Caco-2 (cell line): ENCODE data around the gene SNX20. TPM values are rescaled to one million over a fixed set of nuclear protein-coding genes. Genes with fewer than 3 reads are reported as not detected.

Experiments
- BruUV-seq: library from RNA; stranded (reverse); fragments of 400-500 nt; replicated peaks from 2 replicates; lab custom pipeline; 2021; lab: Mats Ljungman, UMichigan
- CTCF ChIA-PET: fragments of 300-600 bp; sonication (Branson Sonifier 250); formaldehyde crosslinking; loops from one replicate; lab custom pipeline; 2022; ENCODE audit warnings: antibody characterized with exemption; lab: Charles Lee
- POLR2A ChIA-PET: fragments of 300-600 bp; sonication (Branson Sonifier 250); formaldehyde crosslinking; loops from one replicate; lab custom pipeline; 2022; ENCODE audit warnings: antibody characterized with exemption; lab: Charles Lee
- DNase-seq, 2 experiments: peaks; one replicate each; pipeline versions ENCODE4 v3.0.0 to v3.0.0-alpha.2; 2020 to 2022
- H3K27me3 ChIP-seq: replicated peaks from 2 replicates; pipeline ENCODE4 v1.6.0; 2011; ENCODE audit warnings: low read length; ENCODE audit not compliant: control insufficient read depth, insufficient read depth
- H3K36me3 ChIP-seq: 2 replicates; pipeline ENCODE4 v1.5.1; 2011; ENCODE audit warnings: low read length; ENCODE audit not compliant: control insufficient read depth, insufficient read depth
- H3K4me1 ChIP-seq: fragments of 250-450 bp; sonication (Bioruptor Pico); 2 replicates; pipeline ENCODE4 v1.5.1; 2020; ENCODE audit warnings: mild to moderate bottlenecking
- H3K4me3 ChIP-seq: 2 replicates; pipeline ENCODE4 v1.5.1; 2011; ENCODE audit warnings: low read depth, mild to moderate bottlenecking, control low read depth, low read length
- H3K9me3 ChIP-seq: fragments of 250-450 bp; sonication (Bioruptor Pico); 2 replicates; pipeline ENCODE4 v1.5.1; 2020; ENCODE audit warnings: mild to moderate bottlenecking, moderate library complexity
- H3K27ac Mint-ChIP-seq: one replicate; pipeline ENCODE4 v1.8.0; 2022; ENCODE audit warnings: mixed read lengths; ENCODE audit not compliant: unreplicated experiment
- H3K27me3 Mint-ChIP-seq: one replicate; pipeline ENCODE4 v1.8.0; 2022; ENCODE audit warnings: mixed read lengths; ENCODE audit not compliant: insufficient read depth, unreplicated experiment
- H3K36me3 Mint-ChIP-seq: one replicate; pipeline ENCODE4 v1.8.0; 2022; ENCODE audit warnings: mild to moderate bottlenecking, mixed read lengths; ENCODE audit not compliant: insufficient read depth, unreplicated experiment
- H3K4me1 Mint-ChIP-seq: one replicate; pipeline ENCODE4 v1.8.0; 2022; ENCODE audit warnings: low read depth, mixed read lengths; ENCODE audit not compliant: unreplicated experiment
- H3K4me3 Mint-ChIP-seq: one replicate; pipeline ENCODE4 v1.8.0; 2022; ENCODE audit warnings: mild to moderate bottlenecking, moderate library complexity, mixed read lengths; ENCODE audit not compliant: unreplicated experiment
- H3K9me3 Mint-ChIP-seq: one replicate; pipeline ENCODE4 v1.8.0; 2022; ENCODE audit warnings: mixed read lengths; ENCODE audit not compliant: unreplicated experiment
- intact Hi-C: fragments of 100-400 bp; cut with micrococcal nuclease; formaldehyde crosslinking; loops from one replicate; pipeline ENCODE4 v1.10.0; 2022; ENCODE audit not compliant: unreplicated experiment
- total RNA-seq: library from RNA; stranded (reverse); gene quantifications from 2 replicates; pipeline ENCODE4 v1.2.3, GENCODE V29; 2022
- TF ChIP-seq, protein P1 (sequence below), 2 experiments: fragments of 200-600 bp in 1 of 2; IDR thresholded peaks; 1 replicate in 1 of 2; 2 replicates in 1 of 2; pipeline versions ENCODE4 v1.5.1 to v1.8.0; 2011 to 2022; ENCODE audit warnings: antibody characterized with exemption in 1 of 2, control low read depth in 1 of 2, inconsistent platforms in 1 of 2, low read depth in 1 of 2, low read length in 1 of 2, mild to moderate bottlenecking in 1 of 2, moderate library complexity in 1 of 2; ENCODE audit not compliant: insufficient read depth in 1 of 2, severe bottlenecking in 1 of 2, unreplicated experiment in 1 of 2

Gene SNX20
- total RNA-seq, 1 experiment from 2014 or later = not detected

DNA sequence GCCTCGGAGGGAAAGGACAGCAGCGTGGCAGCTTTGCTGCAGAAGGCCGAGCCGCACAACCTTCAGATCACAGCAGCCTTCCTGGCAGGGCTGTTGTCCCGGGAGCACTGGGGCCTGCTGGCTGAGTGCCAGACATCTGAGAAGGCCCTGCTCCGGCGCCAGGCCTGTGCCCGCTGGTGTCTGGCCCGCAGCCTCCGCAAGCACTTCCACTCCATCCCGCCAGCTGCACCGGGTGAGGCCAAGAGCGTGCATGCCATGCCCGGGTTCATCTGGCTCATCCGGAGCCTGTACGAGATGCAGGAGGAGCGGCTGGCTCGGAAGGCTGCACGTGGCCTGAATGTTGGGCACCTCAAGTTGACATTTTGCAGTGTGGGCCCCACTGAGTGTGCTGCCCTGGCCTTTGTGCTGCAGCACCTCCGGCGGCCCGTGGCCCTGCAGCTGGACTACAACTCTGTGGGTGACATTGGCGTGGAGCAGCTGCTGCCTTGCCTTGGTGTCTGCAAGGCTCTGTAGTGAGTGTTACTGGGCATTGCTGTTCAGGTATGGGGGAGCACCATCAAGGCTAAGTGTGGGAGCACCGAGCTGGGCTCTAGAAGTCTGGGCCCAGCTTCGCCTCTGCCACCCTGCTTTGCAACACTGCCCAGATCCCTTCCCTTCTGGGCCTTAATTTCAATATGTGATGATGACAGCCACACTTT is 30.9 kb upstream of the SNX20 start:
- Mint-ChIP-seq H3K9me3 (no peaks in the 10 kb centered on the region), H3K4me1 (no peaks in the 10 kb centered on the region), H3K27ac (no peak overlapping the region), H3K27me3 (no peaks in the 10 kb centered on the region), H3K36me3 (no peaks in the 10 kb centered on the region), H3K4me3 (no peak overlapping the region)
- Histone ChIP-seq H3K4me1 (0 out of 2 replicates have a peak, but pooled peaks cover 5% of the 10 kb centered on the region), H3K9me3 (0 out of 2 replicates have a peak, but pooled peaks cover 3% of the 10 kb centered on the region), H3K27me3 (no peaks in the 10 kb centered on the region), H3K4me3 (no peak overlapping the region), H3K36me3 (no peaks in the 10 kb centered on the region)
- intact Hi-C loops = no loop called here
- TF ChIP-seq, protein P1, sequence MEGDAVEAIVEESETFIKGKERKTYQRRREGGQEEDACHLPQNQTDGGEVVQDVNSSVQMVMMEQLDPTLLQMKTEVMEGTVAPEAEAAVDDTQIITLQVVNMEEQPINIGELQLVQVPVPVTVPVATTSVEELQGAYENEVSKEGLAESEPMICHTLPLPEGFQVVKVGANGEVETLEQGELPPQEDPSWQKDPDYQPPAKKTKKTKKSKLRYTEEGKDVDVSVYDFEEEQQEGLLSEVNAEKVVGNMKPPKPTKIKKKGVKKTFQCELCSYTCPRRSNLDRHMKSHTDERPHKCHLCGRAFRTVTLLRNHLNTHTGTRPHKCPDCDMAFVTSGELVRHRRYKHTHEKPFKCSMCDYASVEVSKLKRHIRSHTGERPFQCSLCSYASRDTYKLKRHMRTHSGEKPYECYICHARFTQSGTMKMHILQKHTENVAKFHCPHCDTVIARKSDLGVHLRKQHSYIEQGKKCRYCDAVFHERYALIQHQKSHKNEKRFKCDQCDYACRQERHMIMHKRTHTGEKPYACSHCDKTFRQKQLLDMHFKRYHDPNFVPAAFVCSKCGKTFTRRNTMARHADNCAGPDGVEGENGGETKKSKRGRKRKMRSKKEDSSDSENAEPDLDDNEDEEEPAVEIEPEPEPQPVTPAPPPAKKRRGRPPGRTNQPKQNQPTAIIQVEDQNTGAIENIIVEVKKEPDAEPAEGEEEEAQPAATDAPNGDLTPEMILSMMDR (IDR thresholded peaks at IDR 0.05; ENCODE audit: insufficient read depth in 1 of 2, low read depth in 1 of 2, low read length in 1 of 2, severe bottlenecking in 1 of 2, unreplicated experiment in 1 of 2) = no peak
- ChIA-PET POLR2A (no interaction called here), CTCF (no interaction called here)
- DNase-seq = no peak
- BruUV-seq = no TSS peak

- Histone ChIP-seq H3K27me3 (no peaks in the 10 kb centered on the region), H3K9me3 (0 out of 2 replicates have a peak, but pooled peaks cover 3% of the 10 kb centered on the region), H3K4me1 (peaks cover 12% of the 10 kb centered on the region), H3K36me3 (no peaks in the 10 kb centered on the region), H3K4me3 (no peak overlapping the region)
- Mint-ChIP-seq H3K36me3 (peaks cover 5% of the 10 kb centered on the region), H3K9me3 (no peaks in the 10 kb centered on the region), H3K27ac (no peak overlapping the region), H3K4me3 (no peak overlapping the region), H3K27me3 (no peaks in the 10 kb centered on the region), H3K4me1 (peaks cover 5% of the 10 kb centered on the region)
- intact Hi-C loops = no loop called here
- DNase-seq = no peak
- ChIA-PET CTCF (no interaction called here), POLR2A (no interaction called here)
- TF ChIP-seq, protein P1 (IDR thresholded peaks at IDR 0.05; ENCODE audit: insufficient read depth in 1 of 2, low read depth in 1 of 2, low read length in 1 of 2, severe bottlenecking in 1 of 2, unreplicated experiment in 1 of 2) = no peak
- BruUV-seq = no TSS peak
These were observed 29.9 kb upstream of the SNX20 start for GRCh38 chr16:50711040-50711439.

- peaks cover 10% of the 10 kb centered on the region for H3K9me3 ChIP-seq
- H3K9me3 Mint-ChIP-seq = peaks cover 8% of the 10 kb centered on the region
- TF ChIP-seq, protein P1 (IDR thresholded peaks at IDR 0.05; ENCODE audit: insufficient read depth in 1 of 2, low read depth in 1 of 2, low read length in 1 of 2, severe bottlenecking in 1 of 2, unreplicated experiment in 1 of 2) = no peak
- H3K4me1 ChIP-seq = peaks cover 18% of the 10 kb centered on the region
- intact Hi-C loops = no loop called here
- BruUV-seq = no TSS peak
- no peak overlapping the region for H3K4me3 ChIP-seq
- no peaks in the 10 kb centered on the region for H3K27me3 ChIP-seq
- no peak for DNase-seq
- H3K27me3 Mint-ChIP-seq = no peaks in the 10 kb centered on the region
- H3K4me1 Mint-ChIP-seq = peaks cover 14% of the 10 kb centered on the region
- POLR2A ChIA-PET = no interaction called here
- no peak overlapping the region for H3K4me3 Mint-ChIP-seq
- H3K27ac Mint-ChIP-seq = no peak overlapping the region
- peaks cover 13% of the 10 kb centered on the region for H3K36me3 Mint-ChIP-seq
- H3K36me3 ChIP-seq = no peaks in the 10 kb centered on the region
- CTCF ChIA-PET = no interaction called here
These were observed 28.9 kb upstream of the SNX20 start for GRCh38 chr16:50709980-50710379.
